K562 (cell line): ENCODE data around the gene CDIPT. TPM values are rescaled to one million over a fixed set of nuclear protein-coding genes. Genes with fewer than 3 reads are reported as not detected.
A peak's percentile ranks its signal among the peaks of the same experiment; 100 is the strongest.

Experiments used
- ATAC-seq: fragments of 200-7000 bp; cut with Tn5 transposase; 3 replicates; pipeline ENCODE4 v1.9.1; 2020; ENCODE audit warnings: moderate library complexity
- BruUV-seq: library from RNA; stranded (reverse); fragments of 400-500 nt; replicated peaks from 2 replicates; lab custom pipeline; 2021; lab: Mats Ljungman, UMichigan
- CTCF ChIA-PET: fragments of 300-600 bp; formaldehyde crosslinking; extraction: SDS; loops from one replicate; lab custom pipeline; 2021; ENCODE audit warnings: low intra/inter-chr PET ratio; lab: Yijun Ruan, JAX
- POLR2A ChIA-PET: fragments of 300-600, 350-650 bp; sonication (Branson Sonifier 250); formaldehyde crosslinking; extraction: SDS; loops from one replicate; lab custom pipeline; 2021; ENCODE audit warnings: antibody characterized with exemption, inconsistent platforms; lab: Yijun Ruan, JAX
- DNase-seq, 4 experiments: peaks; one replicate each; pipeline versions ENCODE4 v3.0.0 to v3.0.0-alpha.2; 2011 to 2018; ENCODE audit warnings: low spot score in 3 of 4, mixed read lengths in 3 of 4; ENCODE audit errors: extremely low read depth in 1 of 4
- FAIRE-seq: peaks from 2 replicates; lab custom pipeline; 2011; peaks lifted over from hg19 to GRCh38; lab: Jason Lieb, UNC
- H2AFZ ChIP-seq: 2 replicates; pipeline ENCODE4 v1.6.0; 2011; ENCODE audit warnings: low read depth, low read length, control low read depth, inconsistent platforms
- H3K27ac ChIP-seq: fragments of 200-600 bp; 3 replicates; pipeline ENCODE4 v1.8.0; 2011; ENCODE audit warnings: low read depth, mild to moderate bottlenecking, control low read depth, inconsistent platforms, low read length, moderate library complexity, mixed read lengths; ENCODE audit errors: extremely low read depth
- H3K27me3 ChIP-seq, 2 experiments: fragments of 300-600 bp in 1 of 2; 2 replicates in 1 of 2; 3 replicates in 1 of 2; pipeline versions ENCODE4 v1.6.0 to v1.8.0; 2011; ENCODE audit warnings: inconsistent platforms in 2 of 2, low read length in 2 of 2, mild to moderate bottlenecking in 1 of 2, mixed read lengths in 1 of 2, moderate library complexity in 1 of 2; ENCODE audit not compliant: control insufficient read depth in 2 of 2, insufficient read depth in 2 of 2
- H3K36me3 ChIP-seq: fragments of 300-600 bp; 3 replicates; pipeline ENCODE4 v1.8.0; 2011; ENCODE audit warnings: mild to moderate bottlenecking, low read length, inconsistent platforms; ENCODE audit not compliant: control insufficient read depth, insufficient read depth
- H3K4me1 ChIP-seq, 2 experiments: fragments of 200-600 bp in 1 of 2; replicated peaks in 1 of 2; 2 replicates in 1 of 2; 3 replicates in 1 of 2; pipeline versions ENCODE4 v1.5.1 to v1.8.0; 2011; ENCODE audit warnings: inconsistent platforms in 2 of 2, low read length in 2 of 2, mild to moderate bottlenecking in 1 of 2, mixed read lengths in 1 of 2, moderate library complexity in 1 of 2; ENCODE audit not compliant: control insufficient read depth in 2 of 2, insufficient read depth in 2 of 2
- H3K4me2 ChIP-seq: 2 replicates; pipeline ENCODE4 v1.6.1; 2011; ENCODE audit warnings: low read length, control low read depth, inconsistent platforms, mixed read lengths; ENCODE audit not compliant: insufficient read depth
- H3K4me3 ChIP-seq: fragments of 200-600 bp; sonication (generic), shearing (Covaris generic); 2 replicates; pipeline ENCODE4 v1.5.1; 2016; ENCODE audit warnings: control low read depth, inconsistent platforms
- H3K79me2 ChIP-seq: fragments of 200-600 bp; 3 replicates; pipeline ENCODE4 v1.8.0; 2011; ENCODE audit warnings: low read length, inconsistent platforms; ENCODE audit not compliant: control insufficient read depth, insufficient read depth
- H3K9ac ChIP-seq, 2 experiments: 2 replicates each; pipeline versions ENCODE4 v1.6.0 to v1.6.1; 2011; ENCODE audit warnings: low read depth in 2 of 2, low read length in 2 of 2, control low read depth in 1 of 2, inconsistent platforms in 1 of 2, mild to moderate bottlenecking in 1 of 2, mixed read lengths in 1 of 2; ENCODE audit not compliant: insufficient read depth in 1 of 2
- H3K9me1 ChIP-seq: one replicate; pipeline ENCODE4 v1.6.0; 2011; ENCODE audit warnings: inconsistent platforms, mild to moderate bottlenecking, low read length, moderate library complexity; ENCODE audit not compliant: control insufficient read depth, insufficient read depth
- H3K9me3 ChIP-seq: replicated peaks from 2 replicates; pipeline ENCODE4 v1.5.1; 2011; ENCODE audit warnings: low read depth, low read length, inconsistent platforms; ENCODE audit not compliant: control insufficient read depth, insufficient read depth
- H4K20me1 ChIP-seq: replicated peaks from 2 replicates; pipeline ENCODE4 v1.6.1; 2011; ENCODE audit warnings: low read length, inconsistent platforms, mixed read lengths; ENCODE audit not compliant: control insufficient read depth, insufficient read depth
- KAT8 ChIP-seq: fragments of 450-650 bp; IDR thresholded peaks from 2 replicates; pipeline ENCODE4 v1.6.1; 2016; ENCODE audit warnings: low read depth, mild to moderate bottlenecking
- WGBS: fragments of 100-300 bp; shearing (Covaris generic); methylation state at CpG from one replicate; pipeline ENCODE4 v1.1.6; 2016; ENCODE audit warnings: low coverage, mixed read lengths; ENCODE audit not compliant: insufficient coverage; ENCODE audit errors: missing lambda C conversion rate; 5-methylcytosine and 5-hydroxymethylcytosine counted together
- in situ Hi-C: fragments of 300-500 bp; cut with MboI; formaldehyde crosslinking; loops from 4 replicates; pipeline ENCODE4 v1.15.0; 2018; ENCODE audit warnings: inconsistent platforms, mixed read lengths
- intact Hi-C: fragments of 100-400 bp; cut with micrococcal nuclease; formaldehyde crosslinking; loops from 2 replicates; pipeline ENCODE4 v1.14.2; 2022
- polyA plus RNA-seq, 8 experiments: library from polyadenylated mRNA; depleted of rRNA in 4 of 8; stranded (reverse) in 5 of 8; unstranded in 3 of 8; fragments of >200 nt; fragmentation: Nextera tagmentation in 2 of 8; fragmentation: Illumina TruSeq in 1 of 8; extraction: Ambion mirVana in 2 of 8; extraction: Trizol in 1 of 8; gene quantifications; 2 replicates each; pipeline versions ENCODE4 v1.2.1 to v1.2.3, GENCODE V29; 2011 to 2014; ENCODE audit warnings: inconsistent platforms in 1 of 8, missing spikeins in 1 of 8
- total RNA-seq, 7 experiments: library from RNA; depleted of rRNA in 6 of 7; stranded (reverse); fragments of >200 nt in 6 of 7; fragmentation: Illumina TruSeq in 2 of 7; extraction: Trizol in 2 of 7; gene quantifications; 2 replicates each; pipeline versions ENCODE4 v1.2.1 to v1.2.3, GENCODE V29; 2011 to 2021; ENCODE audit warnings: low replicate concordance in 1 of 7
- TF ChIP-seq, protein P1 (sequence below): fragments of 450-650 bp; IDR thresholded peaks from 2 replicates; pipeline ENCODE4 v1.6.1; 2016; ENCODE audit warnings: low read depth
- TF ChIP-seq, protein P2 (sequence below), 2 experiments: fragments of 450-650 bp; formaldehyde crosslinking in 1 of 2; IDR thresholded peaks; 2 replicates each; pipeline versions ENCODE4 v1.4.0 to v1.6.1; 2014 to 2020; ENCODE audit warnings: mild to moderate bottlenecking in 2 of 2, borderline replicate concordance in 1 of 2, low read depth in 1 of 2

Gene CDIPT
- total and polyA plus RNA-seq, 9 of the 15 experiments (the other 6 are each of a cell fraction or from before 2014, with no cell fraction given) = 1.3 to 37.0 (median 23.0) TPM

DNA sequence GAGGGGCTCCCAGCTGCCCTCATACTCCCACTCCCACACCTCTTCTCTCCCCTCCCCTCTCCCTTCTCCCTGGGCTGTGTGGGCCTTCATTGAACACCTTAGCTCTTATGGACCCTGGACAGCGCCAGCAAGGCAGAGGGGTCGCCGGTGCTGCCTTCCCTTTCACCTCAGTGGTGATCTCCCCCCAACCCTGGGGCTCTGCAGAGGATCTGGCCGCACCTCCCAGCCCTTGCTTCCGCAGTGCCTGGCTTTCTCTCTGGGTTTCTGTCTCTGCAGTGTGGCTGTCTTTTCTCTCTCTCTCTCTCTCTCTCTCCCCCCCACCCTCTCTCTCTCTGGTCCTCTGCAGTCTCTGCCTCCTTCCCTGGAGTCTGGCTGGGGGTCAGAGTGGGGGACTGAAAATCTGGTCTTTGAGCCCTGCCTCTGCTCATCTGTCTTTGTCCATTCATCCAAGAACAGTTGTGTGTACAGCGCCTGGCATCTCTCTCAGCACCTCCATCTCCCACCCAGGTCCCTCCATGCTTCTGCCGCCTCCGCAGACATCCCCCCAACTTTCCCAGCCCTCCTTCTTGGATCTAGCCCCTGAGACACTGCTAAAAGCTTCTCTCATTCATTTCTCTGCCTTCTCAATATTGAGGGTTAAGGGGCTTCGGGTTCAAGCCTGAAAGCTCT, 35.2 kb upstream of the CDIPT start:
- no TSS peak for BruUV-seq
- Histone ChIP-seq H3K79me2 (no peaks in the 10 kb centered on the region), H2AFZ (no peak overlapping the region), H3K9me3 (no peaks in the 10 kb centered on the region), H3K9me1 (peaks cover 3% of the 10 kb centered on the region), H3K4me1 (peaks cover 0 to 35% of the 10 kb centered on the region in 2 experiments; a peak in 3 of 5 replicates), H3K27ac (no peak overlapping the region), H3K36me3 (no peaks in the 10 kb centered on the region), H3K27me3 (peaks cover 14 to 25% of the 10 kb centered on the region in 2 experiments), H3K4me3 (no peak overlapping the region), H3K4me2 (no peak overlapping the region), H3K9ac (no peak overlapping the region), H4K20me1 (peaks cover 13% of the 10 kb centered on the region; the same call in 1 of the 2 replicates)
- CTCF ChIA-PET = no interaction called here
- DNase-seq = no peak
- intact Hi-C loops (no loop called here), in situ Hi-C loops (no loop called here)
- POLR2A ChIA-PET = interaction anchor here (1.1 to 1.5 kb wide), 2 partner anchors 10 to 17 kb away, joined by 4 read pairs; no protein-coding TSS in a partner anchor
- no peak for ATAC-seq
- WGBS = 9% methylated on average over 9 of the region's 9 CpGs
- no peak for FAIRE-seq
- TF ChIP-seq, protein P1, sequence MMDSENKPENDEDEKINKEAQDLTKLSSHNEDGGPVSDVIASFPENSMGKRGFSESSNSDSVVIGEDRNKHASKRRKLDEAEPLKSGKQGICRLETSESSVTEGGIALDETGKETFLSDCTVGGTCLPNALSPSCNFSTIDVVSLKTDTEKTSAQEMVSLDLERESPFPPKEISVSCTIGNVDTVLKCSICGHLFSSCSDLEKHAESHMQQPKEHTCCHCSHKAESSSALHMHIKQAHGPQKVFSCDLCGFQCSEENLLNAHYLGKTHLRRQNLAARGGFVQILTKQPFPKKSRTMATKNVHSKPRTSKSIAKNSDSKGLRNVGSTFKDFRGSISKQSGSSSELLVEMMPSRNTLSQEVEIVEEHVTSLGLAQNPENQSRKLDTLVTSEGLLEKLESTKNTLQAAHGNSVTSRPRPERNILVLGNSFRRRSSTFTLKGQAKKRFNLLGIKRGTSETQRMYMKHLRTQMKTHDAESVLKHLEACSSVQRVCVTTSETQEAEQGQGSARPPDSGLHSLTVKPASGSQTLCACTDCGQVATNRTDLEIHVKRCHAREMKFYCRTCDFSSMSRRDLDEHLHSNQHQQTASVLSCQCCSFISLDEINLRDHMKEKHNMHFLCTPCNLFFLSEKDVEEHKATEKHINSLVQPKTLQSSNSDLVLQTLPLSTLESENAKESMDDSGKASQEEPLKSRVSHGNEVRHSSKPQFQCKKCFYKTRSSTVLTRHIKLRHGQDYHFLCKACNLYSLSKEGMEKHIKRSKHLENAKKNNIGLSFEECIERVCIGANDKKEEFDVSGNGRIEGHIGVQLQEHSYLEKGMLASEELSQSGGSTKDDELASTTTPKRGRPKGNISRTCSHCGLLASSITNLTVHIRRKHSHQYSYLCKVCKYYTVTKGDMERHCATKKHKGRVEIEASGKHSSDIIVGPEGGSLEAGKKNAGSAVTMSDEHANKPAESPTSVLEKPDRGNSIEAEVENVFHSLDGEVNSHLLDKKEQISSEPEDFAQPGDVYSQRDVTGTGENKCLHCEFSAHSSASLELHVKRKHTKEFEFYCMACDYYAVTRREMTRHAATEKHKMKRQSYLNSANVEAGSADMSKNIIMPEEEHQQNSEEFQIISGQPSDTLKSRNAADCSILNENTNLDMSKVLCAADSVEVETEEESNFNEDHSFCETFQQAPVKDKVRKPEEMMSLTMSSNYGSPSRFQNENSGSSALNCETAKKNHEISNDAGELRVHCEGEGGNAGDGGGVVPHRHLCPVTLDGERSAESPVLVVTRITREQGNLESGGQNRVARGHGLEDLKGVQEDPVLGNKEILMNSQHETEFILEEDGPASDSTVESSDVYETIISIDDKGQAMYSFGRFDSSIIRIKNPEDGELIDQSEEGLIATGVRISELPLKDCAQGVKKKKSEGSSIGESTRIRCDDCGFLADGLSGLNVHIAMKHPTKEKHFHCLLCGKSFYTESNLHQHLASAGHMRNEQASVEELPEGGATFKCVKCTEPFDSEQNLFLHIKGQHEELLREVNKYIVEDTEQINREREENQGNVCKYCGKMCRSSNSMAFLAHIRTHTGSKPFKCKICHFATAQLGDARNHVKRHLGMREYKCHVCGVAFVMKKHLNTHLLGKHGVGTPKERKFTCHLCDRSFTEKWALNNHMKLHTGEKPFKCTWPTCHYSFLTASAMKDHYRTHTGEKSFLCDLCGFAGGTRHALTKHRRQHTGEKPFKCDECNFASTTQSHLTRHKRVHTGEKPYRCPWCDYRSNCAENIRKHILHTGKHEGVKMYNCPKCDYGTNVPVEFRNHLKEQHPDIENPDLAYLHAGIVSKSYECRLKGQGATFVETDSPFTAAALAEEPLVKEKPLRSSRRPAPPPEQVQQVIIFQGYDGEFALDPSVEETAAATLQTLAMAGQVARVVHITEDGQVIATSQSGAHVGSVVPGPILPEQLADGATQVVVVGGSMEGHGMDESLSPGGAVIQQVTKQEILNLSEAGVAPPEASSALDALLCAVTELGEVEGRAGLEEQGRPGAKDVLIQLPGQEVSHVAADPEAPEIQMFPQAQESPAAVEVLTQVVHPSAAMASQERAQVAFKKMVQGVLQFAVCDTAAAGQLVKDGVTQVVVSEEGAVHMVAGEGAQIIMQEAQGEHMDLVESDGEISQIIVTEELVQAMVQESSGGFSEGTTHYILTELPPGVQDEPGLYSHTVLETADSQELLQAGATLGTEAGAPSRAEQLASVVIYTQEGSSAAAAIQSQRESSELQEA = no peak
- TF ChIP-seq, protein P2, sequence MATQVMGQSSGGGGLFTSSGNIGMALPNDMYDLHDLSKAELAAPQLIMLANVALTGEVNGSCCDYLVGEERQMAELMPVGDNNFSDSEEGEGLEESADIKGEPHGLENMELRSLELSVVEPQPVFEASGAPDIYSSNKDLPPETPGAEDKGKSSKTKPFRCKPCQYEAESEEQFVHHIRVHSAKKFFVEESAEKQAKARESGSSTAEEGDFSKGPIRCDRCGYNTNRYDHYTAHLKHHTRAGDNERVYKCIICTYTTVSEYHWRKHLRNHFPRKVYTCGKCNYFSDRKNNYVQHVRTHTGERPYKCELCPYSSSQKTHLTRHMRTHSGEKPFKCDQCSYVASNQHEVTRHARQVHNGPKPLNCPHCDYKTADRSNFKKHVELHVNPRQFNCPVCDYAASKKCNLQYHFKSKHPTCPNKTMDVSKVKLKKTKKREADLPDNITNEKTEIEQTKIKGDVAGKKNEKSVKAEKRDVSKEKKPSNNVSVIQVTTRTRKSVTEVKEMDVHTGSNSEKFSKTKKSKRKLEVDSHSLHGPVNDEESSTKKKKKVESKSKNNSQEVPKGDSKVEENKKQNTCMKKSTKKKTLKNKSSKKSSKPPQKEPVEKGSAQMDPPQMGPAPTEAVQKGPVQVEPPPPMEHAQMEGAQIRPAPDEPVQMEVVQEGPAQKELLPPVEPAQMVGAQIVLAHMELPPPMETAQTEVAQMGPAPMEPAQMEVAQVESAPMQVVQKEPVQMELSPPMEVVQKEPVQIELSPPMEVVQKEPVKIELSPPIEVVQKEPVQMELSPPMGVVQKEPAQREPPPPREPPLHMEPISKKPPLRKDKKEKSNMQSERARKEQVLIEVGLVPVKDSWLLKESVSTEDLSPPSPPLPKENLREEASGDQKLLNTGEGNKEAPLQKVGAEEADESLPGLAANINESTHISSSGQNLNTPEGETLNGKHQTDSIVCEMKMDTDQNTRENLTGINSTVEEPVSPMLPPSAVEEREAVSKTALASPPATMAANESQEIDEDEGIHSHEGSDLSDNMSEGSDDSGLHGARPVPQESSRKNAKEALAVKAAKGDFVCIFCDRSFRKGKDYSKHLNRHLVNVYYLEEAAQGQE (IDR thresholded peaks at IDR 0.05; ENCODE audit: borderline replicate concordance) = peak; percentile 68
- TF ChIP-seq, protein P2 (CRISPR knock-in tag; IDR thresholded peaks at IDR 0.05; ENCODE audit: low read depth) = no peak
- no peak for TF ChIP-seq KAT8
